ENCODE data around the gene TK2. TPM values are rescaled to one million over a fixed set of nuclear protein-coding genes. Genes with fewer than 3 reads are reported as not detected.

Gene TK2
- total and polyA plus RNA-seq, 9 of the 15 experiments (the other 6 are each of a cell fraction or from before 2014, with no cell fraction given), result 1.1 to 10.2 (median 5.3) TPM

GRCh38 chr16:66552286-66553177, 2.6 kb upstream of the TK2 start, which contains the start of gene CKLF (continued):
- TF ChIP-seq ETV6 (IDR thresholded peaks at IDR 0.05; ENCODE audit: borderline replicate concordance in 1 of 2, low read depth in 2 of 2, low read length in 1 of 2) (no peak), ETV6 (CRISPR knock-in tag; IDR thresholded peaks at IDR 0.05; ENCODE audit: borderline replicate concordance) (peak; percentile 52; the same call in 1 of the 2 replicates), TOE1 (IDR thresholded peaks at IDR 0.05; ENCODE audit: borderline replicate concordance) (peak; percentile 77), TOE1 (CRISPR knock-in tag; IDR thresholded peaks at IDR 0.05; ENCODE audit: borderline replicate concordance, low read depth) (0 out of 2 replicates have a peak, but pooled peaks have one; percentile 81), BCL6 (CRISPR knock-in tag; IDR thresholded peaks at IDR 0.05) (no peak), SMAD3 (CRISPR knock-in tag; conservative IDR thresholded peaks at IDR 0.05) (peak; percentile 69; the same call in 1 of the 2 replicates), HNRNPUL1 (IDR thresholded peaks at IDR 0.05; ENCODE audit: low read length) (no peak), MYBL2 (IDR thresholded peaks at IDR 0.05; ENCODE audit: low read depth) (no peak), MYBL2 (CRISPR knock-in tag; IDR thresholded peaks at IDR 0.05; ENCODE audit: borderline replicate concordance) (no peak), RUNX1 (IDR thresholded peaks at IDR 0.05; ENCODE audit: low read depth) (no peak), POLR2AphosphoS2 (IDR thresholded peaks at IDR 0.05; ENCODE audit: low read length) (peak; percentile 58; the same call in 1 of the 2 replicates), ZNF318 (IDR thresholded peaks at IDR 0.05; ENCODE audit: borderline replicate concordance in 1 of 2, low read depth in 1 of 2) (no peak), ZNF586 (CRISPR knock-in tag; conservative IDR thresholded peaks at IDR 0.05) (no peak), NR2C1 (IDR thresholded peaks at IDR 0.05) (no peak), NR2C1 (tag; IDR thresholded peaks at IDR 0.05) (no peak), CLOCK (CRISPR knock-in tag; IDR thresholded peaks at IDR 0.05; ENCODE audit: borderline replicate concordance) (no peak), EHMT2 (IDR thresholded peaks at IDR 0.05) (no peak), RHOXF2B (CRISPR knock-in tag; conservative IDR thresholded peaks at IDR 0.05) (no peak)
